G401 (cell line): ENCODE data around the gene FLNC. TPM values are rescaled to one million over a fixed set of nuclear protein-coding genes. Genes with fewer than 3 reads are reported as not detected.
A peak's percentile ranks its signal among the peaks of the same experiment; 100 is the strongest.

Source experiments
- DNase-seq: peaks from one replicate; pipeline ENCODE4 v3.0.0-alpha.2; 2015; ENCODE audit warnings: low spot score
- in situ Hi-C: cut with HindIII; loops from 2 replicates; pipeline ENCODE4 v1.10.0; 2016; ENCODE audit warnings: low sequenced_read_pairs, mixed read lengths
- total RNA-seq: library from RNA; depleted of rRNA; stranded (reverse); fragments of >200 nt; shearing (Covaris generic); gene quantifications from 2 replicates; pipeline ENCODE4 v1.2.3, GENCODE V29; 2014; rRNA removed

FLNC gene
- total RNA-seq, 1 experiment from 2014 or later: 231 TPM

DNA sequence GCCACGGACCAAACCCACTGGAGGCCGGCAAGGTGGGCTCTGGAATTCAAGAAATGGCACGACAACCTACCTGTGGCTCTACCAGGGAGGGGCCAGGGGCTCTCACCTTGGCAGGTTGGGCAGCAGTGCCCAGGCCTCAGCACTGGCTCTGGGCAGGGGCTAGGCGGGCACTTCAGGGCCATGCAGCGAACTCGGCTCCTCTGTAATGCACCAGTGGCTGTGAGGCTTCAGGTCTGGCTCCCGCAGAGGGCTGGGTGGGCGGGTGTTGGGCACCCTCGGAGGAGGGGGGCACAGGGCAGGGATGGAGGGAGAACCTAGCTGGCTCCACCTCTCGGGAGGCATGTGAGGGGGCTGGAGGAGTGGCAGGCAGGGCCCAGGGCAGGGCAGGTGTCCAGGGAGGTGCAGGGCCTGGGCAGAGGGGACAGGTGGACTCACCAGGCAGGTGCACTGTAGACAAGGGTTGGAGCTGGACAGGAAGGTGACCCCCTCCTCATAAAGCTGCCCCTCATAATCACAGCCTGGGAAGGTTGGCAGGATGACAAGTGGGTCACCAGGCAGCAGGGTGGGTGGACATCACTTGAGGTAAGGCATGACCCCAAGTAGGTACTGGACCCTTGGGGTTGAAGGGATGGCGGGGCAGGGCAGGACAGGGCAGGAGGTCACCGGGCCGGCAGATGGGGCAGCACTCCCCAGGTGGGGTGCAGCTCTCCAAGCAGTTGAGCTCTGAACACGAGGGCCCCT lies 73.6 kb downstream of the FLNC start:
- in situ Hi-C loops: no loop called here
- DNase-seq: no peak

DNA sequence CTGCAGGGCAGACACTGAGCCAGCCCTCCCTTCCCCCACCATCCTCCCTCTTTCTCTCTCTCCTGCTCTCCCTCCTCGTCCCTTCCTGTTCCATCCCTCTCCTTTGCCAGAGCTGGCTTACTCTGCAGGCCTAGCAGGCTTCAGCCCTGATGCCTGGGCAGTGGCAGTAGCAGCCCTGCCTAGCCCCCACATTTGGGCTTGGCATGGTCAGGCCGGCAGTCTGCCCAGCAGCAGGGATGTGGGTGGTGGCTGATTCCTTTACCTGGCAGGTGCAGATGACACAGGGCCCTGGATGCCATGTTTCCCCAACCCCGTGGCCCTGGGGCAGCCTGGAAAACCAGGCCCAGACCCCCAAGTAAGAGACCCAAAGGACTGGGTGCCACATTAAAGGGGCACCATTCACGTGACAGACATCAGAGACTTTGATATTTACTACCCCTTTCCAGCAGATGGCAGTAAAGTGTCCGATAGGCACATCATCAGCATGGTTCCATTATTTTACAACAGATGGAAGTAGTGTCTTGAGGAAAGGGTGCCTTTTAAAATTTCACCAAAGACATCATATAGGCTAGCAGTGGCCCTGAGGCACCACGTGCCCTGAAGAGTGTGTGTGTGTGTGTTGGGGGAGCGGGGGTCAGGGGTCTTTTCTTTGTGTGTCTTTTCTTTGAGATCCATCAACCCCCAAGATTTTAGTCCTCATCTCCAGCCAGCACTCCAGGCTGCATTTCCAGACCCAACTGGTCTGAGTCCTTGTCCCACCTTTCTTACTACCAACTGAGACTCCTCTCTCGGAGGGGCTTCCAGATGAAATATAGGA lies 74.4 kb downstream of the FLNC start:
- DNase-seq: peak; percentile 44
- in situ Hi-C loops: no loop called here

DNA sequence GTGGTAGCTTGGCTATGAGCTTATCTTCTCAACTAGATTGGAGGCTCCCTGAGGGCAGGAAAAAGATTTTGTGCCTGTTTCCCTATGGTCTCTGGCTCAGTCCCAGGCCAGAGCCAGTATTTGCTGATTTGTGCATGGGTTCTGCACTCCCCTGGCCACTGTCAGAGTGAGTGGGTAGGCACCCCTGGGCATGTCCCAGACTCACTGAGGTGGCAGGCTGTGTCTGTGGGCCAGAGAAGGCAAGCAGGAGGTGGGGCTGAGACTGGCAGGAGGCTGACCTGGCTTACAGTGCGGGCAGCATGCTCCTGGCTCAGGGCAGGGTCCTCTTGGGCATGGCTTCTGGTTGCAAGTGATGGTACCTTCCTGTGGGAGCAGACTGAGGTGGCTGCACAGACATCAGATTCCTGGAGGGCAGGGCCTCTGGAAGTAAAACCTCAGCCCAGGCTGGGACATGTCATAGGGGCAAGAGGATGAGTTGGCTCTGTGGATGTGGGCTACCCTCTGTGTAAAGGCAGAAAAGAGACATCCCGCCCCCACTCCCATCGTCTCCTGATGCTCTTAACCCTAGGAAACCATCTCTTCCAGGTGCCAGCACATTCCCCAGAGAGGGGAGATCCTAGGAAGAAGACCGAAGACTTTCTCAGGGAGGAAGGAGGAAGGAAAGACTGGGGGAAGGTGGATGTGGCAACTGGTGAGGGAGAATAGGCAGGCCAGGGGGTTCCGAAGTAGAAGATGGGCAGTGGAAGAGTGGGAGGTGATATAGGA lies 76.0 kb downstream of the FLNC start:
- DNase-seq: no peak
- in situ Hi-C loops: no loop called here

DNA sequence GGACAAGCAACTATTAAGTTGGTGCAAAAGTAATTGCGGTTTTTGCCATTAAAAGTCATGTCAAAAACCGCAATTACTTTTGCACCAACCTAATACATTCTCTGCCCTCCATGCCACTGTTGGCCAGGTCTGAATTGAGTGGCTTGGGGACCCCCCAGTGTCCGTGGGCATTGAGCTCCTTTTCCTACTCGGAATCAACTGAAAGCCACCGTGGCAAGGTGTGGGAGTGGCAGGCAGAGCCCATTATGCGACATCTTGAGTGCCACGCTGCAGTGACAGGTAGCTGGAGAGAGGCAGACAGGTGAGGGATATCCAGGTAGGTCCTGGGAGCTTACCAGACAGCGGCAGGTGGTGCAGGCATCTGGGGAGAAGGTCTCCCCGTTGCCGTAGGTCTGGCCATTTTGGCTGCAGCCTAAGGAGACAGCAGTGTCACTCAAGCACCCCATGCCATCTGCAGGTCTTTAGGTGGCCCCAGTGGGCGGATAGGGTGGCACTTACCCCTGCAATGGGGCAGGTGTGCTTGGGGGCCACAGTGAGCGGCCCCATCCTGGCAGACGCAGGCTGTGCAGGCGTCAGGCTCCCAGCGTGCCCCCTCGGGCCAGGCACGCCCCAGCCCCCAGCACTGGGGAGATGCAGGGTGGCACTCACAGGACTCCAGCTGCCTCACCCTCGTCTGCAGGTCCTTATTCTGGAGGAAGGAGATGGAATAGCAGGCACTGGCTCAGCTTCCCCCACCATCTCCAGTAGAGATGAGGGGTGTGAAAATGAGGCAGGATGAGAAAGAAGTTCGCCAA lies 76.8 kb downstream of the FLNC start:
- no peak for DNase-seq
- in situ Hi-C loops: no loop called here

Other genes starting within 250 kb of the FLNC start
- gene GARIN1A, start 158.1 kb upstream of the FLNC start, total RNA-seq: 0.81 TPM in 1 of 2 replicates, not detected in the other
- gene CALU, start 91.0 kb upstream of the FLNC start, total RNA-seq: 86.0 and 136 TPM in 2 replicates
- gene OPN1SW, start 54.6 kb upstream of the FLNC start, total RNA-seq: not detected in 2 replicates
- gene CCDC136, start 38.4 kb upstream of the FLNC start, total RNA-seq: 11.3 and 15.2 TPM in 2 replicates
- 221 and 246 TPM in 2 replicates for gene ATP6V1F, start 32.5 kb downstream of the FLNC start, total RNA-seq
- gene KCP, start 80.3 kb downstream of the FLNC start, total RNA-seq: 2.8 and 4.7 TPM in 2 replicates
- gene IRF5, start 107.5 kb downstream of the FLNC start, total RNA-seq: not detected in 2 replicates
- gene TNPO3, start 224.7 kb downstream of the FLNC start, total RNA-seq: 47.4 and 71.4 TPM in 2 replicates